Measurements from ENCODE around the gene OR2G3.

DNA sequence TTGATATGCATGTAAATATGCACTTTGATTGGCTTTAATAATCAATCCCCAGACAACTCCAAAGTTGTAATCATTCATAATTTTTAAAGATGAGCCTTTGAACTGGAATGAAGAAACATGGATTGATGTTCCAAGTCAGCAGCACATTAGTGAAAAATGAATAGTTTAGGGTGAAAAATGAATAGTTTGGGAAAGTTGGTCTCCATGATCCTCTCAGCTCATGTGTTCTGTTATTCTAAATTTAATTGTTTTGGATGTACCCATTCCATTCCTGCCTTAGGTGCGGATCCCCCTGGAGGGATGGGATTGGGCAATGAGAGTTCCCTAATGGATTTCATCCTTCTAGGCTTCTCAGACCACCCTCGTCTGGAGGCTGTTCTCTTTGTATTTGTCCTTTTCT is at the start of gene OR2G3:
- TF ChIP-seq EZH2 (IDR thresholded peaks at IDR 0.05) = no peak
- no peak for TF ChIP-seq POLR2AphosphoS5 (IDR thresholded peaks at IDR 0.05; ENCODE audit: borderline replicate concordance, low read depth, low read length)
- TF ChIP-seq FOXP2 (optimal IDR thresholded peaks at IDR 0.05; ENCODE audit: control extremely low read depth, extremely low read length, insufficient read depth) = no peak

Measured in SK-N-MC (cell line).